ENCODE data around the gene DENND5B. TPM values are rescaled to one million over a fixed set of nuclear protein-coding genes. Genes with fewer than 3 reads are reported as not detected.

DENND5B gene
- polyA plus RNA-seq, 2 of the 4 experiments (the other 2 are of a cell fraction): 15.5 to 55.2 TPM

- CTCF ChIA-PET: no interaction called here
- Histone ChIP-seq H3K4me3 (no peak overlapping the region), H3K4me1 (no peaks in the 10 kb centered on the region), H3K27ac (no peak overlapping the region), H3K9me3 (no peaks in the 10 kb centered on the region), H3K4me2 (no peak overlapping the region)
- POLR2A ChIA-PET: no interaction called here
- 87% methylated on average over 4 of the region's 4 CpGs for WGBS (ENCODE audit: missing lambda C conversion rate)
- no peak for TF ChIP-seq POLR2A (IDR thresholded peaks at IDR 0.05; ENCODE audit: low read length)
- no peak for TF ChIP-seq TP53 (CRISPR knock-in tag; IDR thresholded peaks at IDR 0.05)
- no peak for TF ChIP-seq RAD21 (conservative IDR thresholded peaks at IDR 0.05 in 1 of 2, IDR thresholded peaks at IDR 0.05 in 1 of 2)
- TF ChIP-seq ELK1 (IDR thresholded peaks at IDR 0.05; ENCODE audit: low read depth, low read length): no peak
- no peak for TF ChIP-seq HOXA7 (CRISPR knock-in tag; IDR thresholded peaks at IDR 0.05)
- no peak for TF ChIP-seq ZC3H11A (IDR thresholded peaks at IDR 0.05)
- TF ChIP-seq USF2 (IDR thresholded peaks at IDR 0.05): no peak
- TF ChIP-seq E2F6 (IDR thresholded peaks at IDR 0.05; ENCODE audit: borderline replicate concordance, low read depth): no peak
- TF ChIP-seq, protein P1, sequence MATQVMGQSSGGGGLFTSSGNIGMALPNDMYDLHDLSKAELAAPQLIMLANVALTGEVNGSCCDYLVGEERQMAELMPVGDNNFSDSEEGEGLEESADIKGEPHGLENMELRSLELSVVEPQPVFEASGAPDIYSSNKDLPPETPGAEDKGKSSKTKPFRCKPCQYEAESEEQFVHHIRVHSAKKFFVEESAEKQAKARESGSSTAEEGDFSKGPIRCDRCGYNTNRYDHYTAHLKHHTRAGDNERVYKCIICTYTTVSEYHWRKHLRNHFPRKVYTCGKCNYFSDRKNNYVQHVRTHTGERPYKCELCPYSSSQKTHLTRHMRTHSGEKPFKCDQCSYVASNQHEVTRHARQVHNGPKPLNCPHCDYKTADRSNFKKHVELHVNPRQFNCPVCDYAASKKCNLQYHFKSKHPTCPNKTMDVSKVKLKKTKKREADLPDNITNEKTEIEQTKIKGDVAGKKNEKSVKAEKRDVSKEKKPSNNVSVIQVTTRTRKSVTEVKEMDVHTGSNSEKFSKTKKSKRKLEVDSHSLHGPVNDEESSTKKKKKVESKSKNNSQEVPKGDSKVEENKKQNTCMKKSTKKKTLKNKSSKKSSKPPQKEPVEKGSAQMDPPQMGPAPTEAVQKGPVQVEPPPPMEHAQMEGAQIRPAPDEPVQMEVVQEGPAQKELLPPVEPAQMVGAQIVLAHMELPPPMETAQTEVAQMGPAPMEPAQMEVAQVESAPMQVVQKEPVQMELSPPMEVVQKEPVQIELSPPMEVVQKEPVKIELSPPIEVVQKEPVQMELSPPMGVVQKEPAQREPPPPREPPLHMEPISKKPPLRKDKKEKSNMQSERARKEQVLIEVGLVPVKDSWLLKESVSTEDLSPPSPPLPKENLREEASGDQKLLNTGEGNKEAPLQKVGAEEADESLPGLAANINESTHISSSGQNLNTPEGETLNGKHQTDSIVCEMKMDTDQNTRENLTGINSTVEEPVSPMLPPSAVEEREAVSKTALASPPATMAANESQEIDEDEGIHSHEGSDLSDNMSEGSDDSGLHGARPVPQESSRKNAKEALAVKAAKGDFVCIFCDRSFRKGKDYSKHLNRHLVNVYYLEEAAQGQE (IDR thresholded peaks at IDR 0.05): no peak
- TF ChIP-seq HEYL (CRISPR knock-in tag; IDR thresholded peaks at IDR 0.05): no peak
- no peak for TF ChIP-seq EHMT2 (IDR thresholded peaks at IDR 0.05; ENCODE audit: low read depth)
- TF ChIP-seq KDM1A (IDR thresholded peaks at IDR 0.05; ENCODE audit: low read depth): no peak
- TF ChIP-seq HOXB13 (CRISPR knock-in tag; IDR thresholded peaks at IDR 0.05; ENCODE audit: low read depth): no peak
- TF ChIP-seq, protein P2, sequence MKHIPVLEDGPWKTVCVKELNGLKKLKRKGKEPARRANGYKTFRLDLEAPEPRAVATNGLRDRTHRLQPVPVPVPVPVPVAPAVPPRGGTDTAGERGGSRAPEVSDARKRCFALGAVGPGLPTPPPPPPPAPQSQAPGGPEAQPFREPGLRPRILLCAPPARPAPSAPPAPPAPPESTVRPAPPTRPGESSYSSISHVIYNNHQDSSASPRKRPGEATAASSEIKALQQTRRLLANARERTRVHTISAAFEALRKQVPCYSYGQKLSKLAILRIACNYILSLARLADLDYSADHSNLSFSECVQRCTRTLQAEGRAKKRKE (CRISPR knock-in tag; IDR thresholded peaks at IDR 0.05; ENCODE audit: low read depth): no peak
- no peak for TF ChIP-seq SREBF2 (IDR thresholded peaks at IDR 0.05)
- TF ChIP-seq EP300 (IDR thresholded peaks at IDR 0.05): no peak
- no peak for TF ChIP-seq MYC (IDR thresholded peaks at IDR 0.05; ENCODE audit: borderline replicate concordance, low read length)
- FAIRE-seq (no peak), DNase-seq (ENCODE audit: low read depth in 1 of 2, low spot score in 1 of 2) (no peak), ATAC-seq (no peak)
These were observed 182.2 kb downstream of the DENND5B start for GRCh38 chr12:31408763-31409162.

- Histone ChIP-seq H3K4me1 (peaks cover 3% of the 10 kb centered on the region; the same call in 2 of the 3 replicates), H3K9me3 (no peaks in the 10 kb centered on the region), H3K4me2 (no peak overlapping the region), H3K27ac (peak overlapping the region in 1 of 2 experiments; percentile 25; a peak in 1 of 6 replicates), H3K4me3 (no peak overlapping the region)
- FAIRE-seq (no peak), DNase-seq (ENCODE audit: low read depth in 1 of 2, low spot score in 1 of 2) (no peak), ATAC-seq (no peak)
- 100% methylated on average over 1 of the region's 1 CpG for WGBS (ENCODE audit: missing lambda C conversion rate)
- ChIA-PET CTCF (no interaction called here), POLR2A (no interaction called here)
- TF ChIP-seq RARB (CRISPR knock-in tag; IDR thresholded peaks at IDR 0.05): no peak
- TF ChIP-seq HDAC2 (IDR thresholded peaks at IDR 0.05): no peak
- TF ChIP-seq GATA3 (IDR thresholded peaks at IDR 0.05; ENCODE audit: borderline replicate concordance): no peak
- TF ChIP-seq PHF8 (IDR thresholded peaks at IDR 0.05; ENCODE audit: borderline replicate concordance, low read depth): no peak
- TF ChIP-seq EP300 (IDR thresholded peaks at IDR 0.05): no peak
- no peak for TF ChIP-seq ZSCAN20 (CRISPR knock-in tag; IDR thresholded peaks at IDR 0.05)
- no peak for TF ChIP-seq FOSB (CRISPR knock-in tag; IDR thresholded peaks at IDR 0.05)
- no peak for TF ChIP-seq POLR2A (IDR thresholded peaks at IDR 0.05; ENCODE audit: low read length)
- TF ChIP-seq BHLHE40 (IDR thresholded peaks at IDR 0.05; ENCODE audit: low read depth, low read length): no peak
- TF ChIP-seq, protein P1 (IDR thresholded peaks at IDR 0.05): no peak
- no peak for TF ChIP-seq RAD21 (conservative IDR thresholded peaks at IDR 0.05 in 1 of 2, IDR thresholded peaks at IDR 0.05 in 1 of 2)
- TF ChIP-seq MAX (IDR thresholded peaks at IDR 0.05): no peak
- no peak for TF ChIP-seq ZC3H11A (IDR thresholded peaks at IDR 0.05)
- TF ChIP-seq KDM1A (IDR thresholded peaks at IDR 0.05; ENCODE audit: low read depth): no peak
These were observed 183.4 kb downstream of the DENND5B start for GRCh38 chr12:31407562-31407961.

Measured in A549 (cell line).